Thymus (tissue), 11 donors: ENCODE measurements around the gene LITAF. TPM values are rescaled to one million over a fixed set of nuclear protein-coding genes. Genes with fewer than 3 reads are reported as not detected.
A peak's percentile ranks its signal among the peaks of the same experiment; 100 is the strongest.
"Not testable (repeated sequence)": the region's sequence is repeated elsewhere in the genome, so short reads cannot be mapped to it uniquely, and the experiment has no call there.

Source experiments
- DNase-seq, 9 donors: peaks; one replicate each; pipeline ENCODE4 v3.0.0-alpha.2; 2013; ENCODE audit warnings: low spot score in 9 of 9, low read depth in 6 of 9, missing footprints in 1 of 9
- H3K27ac ChIP-seq, 2 donors: one replicate each; pipeline ENCODE4 v1.5.1; 2013; ENCODE audit warnings: control low read depth in 1 of 2, low read depth in 1 of 2, low read length in 1 of 2, mild to moderate bottlenecking in 1 of 2, moderate library complexity in 1 of 2
- H3K27me3 ChIP-seq, 2 donors: one replicate each; pipeline ENCODE4 v1.5.1; 2013; ENCODE audit warnings: low read length in 1 of 2; ENCODE audit not compliant: control insufficient read depth in 2 of 2, insufficient read depth in 1 of 2
- H3K36me3 ChIP-seq, 2 donors: one replicate each; pipeline ENCODE4 v1.5.1; 2013; ENCODE audit warnings: low read length in 1 of 2, mild to moderate bottlenecking in 1 of 2, moderate library complexity in 1 of 2; ENCODE audit not compliant: control insufficient read depth in 2 of 2, insufficient read depth in 2 of 2
- H3K4me1 ChIP-seq, 2 donors: one replicate each; pipeline ENCODE4 v1.5.1; 2013; ENCODE audit warnings: low read length in 2 of 2; ENCODE audit not compliant: control insufficient read depth in 2 of 2, insufficient read depth in 2 of 2
- H3K4me3 ChIP-seq, 2 donors: one replicate each; pipeline ENCODE4 v1.5.1; 2013; ENCODE audit warnings: low read length in 2 of 2, control low read depth in 1 of 2, mild to moderate bottlenecking in 1 of 2
- H3K9me3 ChIP-seq, 2 donors: one replicate each; pipeline ENCODE4 v1.5.1; 2013; ENCODE audit warnings: low read length in 1 of 2, mild to moderate bottlenecking in 1 of 2; ENCODE audit not compliant: control insufficient read depth in 2 of 2, insufficient read depth in 1 of 2
- WGBS: extraction: QIAGEN DNeasy Blood & Tissue Kit; methylation state at CpG from one replicate; pipeline ENCODE4 v1.1.7; 2013; 5-methylcytosine and 5-hydroxymethylcytosine counted together
- polyA plus RNA-seq: library from polyadenylated mRNA; stranded (reverse); fragments of 200-250 nt; gene quantifications from one replicate; pipeline ENCODE4 v1.2.3, GENCODE V29; 2013
- total RNA-seq: library from RNA; stranded (reverse); fragments of 120-200 nt; gene quantifications from one replicate; pipeline ENCODE4 v1.2.4, GENCODE V29; 2013
- donor health status: healthy.

LITAF gene
- total and polyA plus RNA-seq, 2 donors, result 37.1 to 95.0 TPM

- Histone ChIP-seq H3K9me3 (no peaks in the 10 kb centered on the region), H3K4me1 (peaks cover 3 to 15% of the 10 kb centered on the region in 2 donors), H3K36me3 (no peaks in the 10 kb centered on the region), H3K27me3 (no peaks in the 10 kb centered on the region), H3K4me3 (no peak overlapping the region), H3K27ac (no peak overlapping the region)
- DNase-seq, result no peak
- WGBS, result 93% methylated on average over 8 of the region's 8 CpGs
Observed at GRCh38 chr16:11605564-11605886, 18.8 kb upstream of the LITAF start.

DNA sequence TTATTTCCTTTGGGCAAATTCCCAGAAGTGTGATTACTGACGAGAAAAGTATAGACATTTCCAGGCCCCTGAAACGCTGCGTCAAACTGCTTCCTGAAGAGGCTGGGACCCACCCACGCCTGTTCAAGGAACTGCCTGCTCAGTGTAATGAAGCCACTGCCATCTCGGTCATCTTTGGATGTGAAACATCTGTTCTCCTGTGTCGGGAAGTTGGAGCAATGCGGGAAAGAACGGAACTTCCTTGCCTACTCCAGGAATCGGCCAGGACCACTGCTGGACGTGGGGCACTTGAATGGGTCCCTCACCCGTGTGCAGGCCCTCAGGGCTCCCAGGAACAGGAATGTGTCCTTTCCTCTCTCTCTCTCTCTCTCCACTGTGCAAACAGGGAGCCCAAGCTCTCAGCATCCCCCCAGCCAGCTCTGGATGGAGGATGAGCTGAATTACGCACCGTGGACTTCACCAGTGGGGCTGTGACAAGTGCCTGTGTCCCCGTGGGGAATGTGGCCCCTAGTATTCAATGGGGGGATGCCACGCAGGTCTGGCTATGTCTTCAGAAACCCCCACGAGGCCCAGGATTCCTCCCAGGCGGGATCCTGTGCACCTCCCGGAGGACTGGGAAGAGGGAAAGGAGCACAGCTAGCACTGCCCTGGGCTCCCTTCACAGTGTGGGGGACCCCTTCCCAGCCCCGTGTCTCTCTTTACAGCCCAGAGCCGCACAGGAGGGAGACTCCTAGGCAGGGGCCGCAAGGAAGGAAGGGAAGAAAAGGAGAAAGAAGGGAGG lies 18.3 kb upstream of the LITAF start:
- Histone ChIP-seq H3K9me3 (no peaks in the 10 kb centered on the region), H3K27ac (no peak overlapping the region), H3K4me1 (peaks cover 3 to 13% of the 10 kb centered on the region in 2 donors), H3K27me3 (no peaks in the 10 kb centered on the region), H3K36me3 (no peaks in the 10 kb centered on the region), H3K4me3 (no peak overlapping the region)
- WGBS, result 93% methylated on average over 21 of the region's 21 CpGs
- no peak for DNase-seq

DNA sequence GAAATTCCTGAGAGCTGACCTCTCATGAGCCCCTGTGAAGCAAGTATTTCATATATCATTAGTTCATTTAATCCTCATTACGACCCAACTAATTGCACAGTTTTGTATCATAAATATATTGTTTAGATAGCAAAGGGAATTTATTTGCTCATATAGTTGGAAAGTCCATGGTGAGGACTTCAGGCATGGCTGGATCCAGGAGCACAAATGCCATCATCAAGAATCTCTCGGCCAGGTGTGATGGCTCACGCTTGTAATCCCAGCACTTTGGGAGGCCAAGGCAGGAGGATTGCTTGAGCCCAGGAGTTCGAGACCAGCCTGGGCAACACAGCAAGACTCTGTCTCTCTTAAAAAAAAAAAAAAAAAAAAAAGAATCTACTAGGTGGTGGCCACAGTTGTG lies 17.6 kb upstream of the LITAF start:
- not testable (repeated sequence) for DNase-seq, H3K9me3 ChIP-seq, H3K4me3 ChIP-seq, H3K27ac ChIP-seq, H3K27me3 ChIP-seq, H3K4me1 ChIP-seq, H3K36me3 ChIP-seq
- 96% methylated on average over 4 of the region's 4 CpGs for WGBS

- Histone ChIP-seq H3K27ac (no peak overlapping the region), H3K27me3 (no peaks in the 10 kb centered on the region), H3K9me3 (no peaks in the 10 kb centered on the region), H3K36me3 (no peaks in the 10 kb centered on the region), H3K4me1 (peaks cover 3 to 8% of the 10 kb centered on the region in 2 donors), H3K4me3 (no peak overlapping the region)
- 80% methylated on average over 12 of the region's 12 CpGs for WGBS
- no peak for DNase-seq
Observed at GRCh38 chr16:11603331-11603750, 16.6 kb upstream of the LITAF start.

DNA sequence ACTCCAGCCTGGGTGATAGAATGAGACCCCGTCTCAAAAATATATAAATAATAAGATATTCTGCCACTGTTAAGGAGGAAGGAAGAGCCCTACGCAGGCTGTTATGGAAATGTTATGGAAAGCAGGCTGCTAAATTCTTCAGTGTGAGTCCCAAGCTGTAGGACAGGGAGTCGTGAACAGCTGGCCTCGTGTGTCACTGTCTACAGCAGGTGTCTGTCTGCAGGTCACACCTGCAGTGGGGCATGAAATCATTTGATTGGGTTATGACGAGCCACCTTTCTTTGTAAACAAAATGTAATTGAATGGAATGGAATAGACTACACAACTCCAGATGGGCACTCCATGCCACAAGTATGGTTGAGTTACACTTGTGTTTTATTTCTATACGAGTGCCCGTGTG lies 15.6 kb upstream of the LITAF start:
- no peak overlapping the region for H3K27ac ChIP-seq
- peaks cover 6 to 13% of the 10 kb centered on the region in 2 donors for H3K4me1 ChIP-seq
- WGBS, result 88% methylated on average over 7 of the region's 7 CpGs
- no peaks in the 10 kb centered on the region for H3K9me3 ChIP-seq
- DNase-seq, result no peak
- no peaks in the 10 kb centered on the region for H3K27me3 ChIP-seq
- no peaks in the 10 kb centered on the region for H3K36me3 ChIP-seq
- no peak overlapping the region for H3K4me3 ChIP-seq

- DNase-seq, result no peak
- H3K4me1 ChIP-seq, result peaks cover 6 to 17% of the 10 kb centered on the region in 2 donors
- no peak overlapping the region for H3K4me3 ChIP-seq
- H3K27ac ChIP-seq, result no peak overlapping the region
- no peaks in the 10 kb centered on the region for H3K36me3 ChIP-seq
- no peaks in the 10 kb centered on the region for H3K27me3 ChIP-seq
- whole genome bisulfite sequencing, result 97% methylated on average over 8 of the region's 8 CpGs
- no peaks in the 10 kb centered on the region for H3K9me3 ChIP-seq
Observed at GRCh38 chr16:11601911-11602310, 15.2 kb upstream of the LITAF start.

- H3K36me3 ChIP-seq, result no peaks in the 10 kb centered on the region
- H3K4me3 ChIP-seq, result no peak overlapping the region
- no peak for DNase-seq
- H3K27ac ChIP-seq, result no peak overlapping the region
- H3K27me3 ChIP-seq, result no peaks in the 10 kb centered on the region
- H3K4me1 ChIP-seq, result peaks cover 6 to 20% of the 10 kb centered on the region in 2 donors
- 98% methylated on average over 8 of the region's 8 CpGs for WGBS
- no peaks in the 10 kb centered on the region for H3K9me3 ChIP-seq
Observed at GRCh38 chr16:11601425-11601824, 14.7 kb upstream of the LITAF start.

- no peak for DNase-seq
- Histone ChIP-seq H3K4me1 (peaks cover 6 to 20% of the 10 kb centered on the region in 2 donors), H3K27me3 (no peaks in the 10 kb centered on the region), H3K36me3 (no peaks in the 10 kb centered on the region), H3K27ac (no peak overlapping the region), H3K4me3 (no peak overlapping the region), H3K9me3 (no peaks in the 10 kb centered on the region)
- whole genome bisulfite sequencing, result 97% methylated on average over 4 of the region's 4 CpGs
Observed at GRCh38 chr16:11599579-11599978, 12.9 kb upstream of the LITAF start.

GRCh38 chr16:11597235-11598095 lies 10.7 kb upstream of the LITAF start:
- 90% methylated on average over 14 of the region's 14 CpGs for WGBS
- Histone ChIP-seq H3K36me3 (no peaks in the 10 kb centered on the region), H3K4me3 (no peak overlapping the region), H3K9me3 (no peaks in the 10 kb centered on the region), H3K27ac (peak overlapping the region; percentile 7 to 48), H3K4me1 (peaks cover 6 to 20% of the 10 kb centered on the region in 2 donors), H3K27me3 (no peaks in the 10 kb centered on the region)
- DNase-seq, result peak in 1 of 9 donors; percentile 50
